ACC112 (cell line): ENCODE data around the gene TMTC2.

ENCODE experiments used
- H2AFZ ChIP-seq: fragments of 200-600 bp; sonication (generic); one replicate; pipeline ENCODE4 v1.6.0; 2017; ENCODE audit warnings: antibody characterized with exemption, low read length; ENCODE audit not compliant: unreplicated experiment
- H3K27ac ChIP-seq: fragments of 200-600 bp; sonication (generic); 2 replicates; pipeline ENCODE4 v1.5.1; 2014; ENCODE audit warnings: low read depth, mild to moderate bottlenecking, antibody characterized with exemption, low read length, moderate library complexity
- H3K27me3 ChIP-seq: fragments of 200-600 bp; sonication (generic); 2 replicates; pipeline ENCODE4 v1.6.1; 2014; ENCODE audit warnings: mild to moderate bottlenecking, antibody characterized with exemption, low read length, moderate library complexity, mixed read lengths; ENCODE audit not compliant: insufficient read depth
- H3K36me3 ChIP-seq: fragments of 200-600 bp; sonication (generic); 2 replicates; pipeline ENCODE4 v1.6.1; 2016; ENCODE audit warnings: mild to moderate bottlenecking, antibody characterized with exemption, low read length, moderate library complexity, mixed read lengths; ENCODE audit not compliant: insufficient read depth
- H3K4me1 ChIP-seq: fragments of 200-600 bp; sonication (generic); one replicate; pipeline ENCODE4 v1.6.1; 2016; ENCODE audit warnings: low read length, mixed read lengths; ENCODE audit not compliant: insufficient read depth, unreplicated experiment, control insufficient read depth
- H3K4me3 ChIP-seq: fragments of 200-600 bp; sonication (generic); 2 replicates; pipeline ENCODE4 v1.5.1; 2014; ENCODE audit warnings: mild to moderate bottlenecking, low read depth, low read length
- H3K79me2 ChIP-seq: fragments of 200-600 bp; sonication (generic); one replicate; pipeline ENCODE4 v1.6.0; 2016; ENCODE audit warnings: low read length; ENCODE audit not compliant: control insufficient read depth, unreplicated experiment, insufficient read depth

The TMTC2 gene

GRCh38 chr12:82923935-82924334 lies 237.2 kb downstream of the TMTC2 start:
- no peak overlapping the region for H3K4me3 ChIP-seq
- H3K27me3 ChIP-seq, result no peaks in the 10 kb centered on the region
- no peaks in the 10 kb centered on the region for H3K4me1 ChIP-seq
- no peaks in the 10 kb centered on the region for H3K36me3 ChIP-seq
- H3K79me2 ChIP-seq, result no peaks in the 10 kb centered on the region
- no peak overlapping the region for H3K27ac ChIP-seq
- H2AFZ ChIP-seq, result no peak overlapping the region

GRCh38 chr12:82926630-82927029 lies 239.9 kb downstream of the TMTC2 start:
- H3K79me2 ChIP-seq, result no peaks in the 10 kb centered on the region
- no peaks in the 10 kb centered on the region for H3K27me3 ChIP-seq
- no peaks in the 10 kb centered on the region for H3K36me3 ChIP-seq
- H2AFZ ChIP-seq, result no peak overlapping the region
- H3K4me1 ChIP-seq, result no peaks in the 10 kb centered on the region
- H3K4me3 ChIP-seq, result no peak overlapping the region
- no peak overlapping the region for H3K27ac ChIP-seq

- Histone ChIP-seq H3K79me2 (no peaks in the 10 kb centered on the region), H3K27ac (no peak overlapping the region), H3K36me3 (no peaks in the 10 kb centered on the region)
Measured at GRCh38 chr12:82930301-82930700, 243.6 kb downstream of the TMTC2 start.

GRCh38 chr12:82931349-82932116 lies 244.8 kb downstream of the TMTC2 start:
- H3K4me3 ChIP-seq, result no peak overlapping the region
- no peaks in the 10 kb centered on the region for H3K36me3 ChIP-seq
- H3K27me3 ChIP-seq, result no peaks in the 10 kb centered on the region
- no peak overlapping the region for H3K27ac ChIP-seq
- H2AFZ ChIP-seq, result no peak overlapping the region
- no peaks in the 10 kb centered on the region for H3K4me1 ChIP-seq
- no peaks in the 10 kb centered on the region for H3K79me2 ChIP-seq

More at GRCh38 chr12:82930301-82930700, 243.6 kb downstream of the TMTC2 start:
- Histone ChIP-seq H2AFZ (no peak overlapping the region), H3K4me1 (no peaks in the 10 kb centered on the region), H3K27me3 (no peaks in the 10 kb centered on the region), H3K4me3 (no peak overlapping the region)

- Histone ChIP-seq H3K4me3 (no peak overlapping the region), H3K27ac (no peak overlapping the region), H3K36me3 (no peaks in the 10 kb centered on the region), H2AFZ (no peak overlapping the region), H3K4me1 (no peaks in the 10 kb centered on the region), H3K27me3 (no peaks in the 10 kb centered on the region), H3K79me2 (no peaks in the 10 kb centered on the region)
Measured at GRCh38 chr12:82937151-82937550, 250.4 kb downstream of the TMTC2 start.

- Histone ChIP-seq H3K4me1 (no peaks in the 10 kb centered on the region), H3K79me2 (no peaks in the 10 kb centered on the region), H3K27me3 (no peaks in the 10 kb centered on the region), H3K36me3 (no peaks in the 10 kb centered on the region), H3K27ac (no peak overlapping the region), H2AFZ (no peak overlapping the region), H3K4me3 (no peak overlapping the region)
Measured at GRCh38 chr12:82942521-82942920, 255.8 kb downstream of the TMTC2 start.

GRCh38 chr12:82942991-82943401 lies 256.3 kb downstream of the TMTC2 start:
- H3K36me3 ChIP-seq, result no peaks in the 10 kb centered on the region
- H3K79me2 ChIP-seq, result no peaks in the 10 kb centered on the region
- H3K4me3 ChIP-seq, result no peak overlapping the region
- H3K27me3 ChIP-seq, result no peaks in the 10 kb centered on the region
- H2AFZ ChIP-seq, result no peak overlapping the region
- H3K4me1 ChIP-seq, result no peaks in the 10 kb centered on the region
- H3K27ac ChIP-seq, result no peak overlapping the region

GRCh38 chr12:82948491-82948890 lies 261.8 kb downstream of the TMTC2 start:
- no peak overlapping the region for H3K27ac ChIP-seq
- no peaks in the 10 kb centered on the region for H3K79me2 ChIP-seq
- H3K36me3 ChIP-seq, result no peaks in the 10 kb centered on the region
- no peaks in the 10 kb centered on the region for H3K4me1 ChIP-seq
- H3K27me3 ChIP-seq, result no peaks in the 10 kb centered on the region
- H3K4me3 ChIP-seq, result no peak overlapping the region
- no peak overlapping the region for H2AFZ ChIP-seq

GRCh38 chr12:82950356-82950755 lies 263.6 kb downstream of the TMTC2 start:
- no peaks in the 10 kb centered on the region for H3K36me3 ChIP-seq
- no peak overlapping the region for H2AFZ ChIP-seq
- no peak overlapping the region for H3K27ac ChIP-seq
- H3K4me1 ChIP-seq, result no peaks in the 10 kb centered on the region
- H3K27me3 ChIP-seq, result no peaks in the 10 kb centered on the region
- H3K4me3 ChIP-seq, result no peak overlapping the region
- no peaks in the 10 kb centered on the region for H3K79me2 ChIP-seq

GRCh38 chr12:82952946-82953345 lies 266.2 kb downstream of the TMTC2 start:
- Histone ChIP-seq H3K27ac (no peak overlapping the region), H3K79me2 (no peaks in the 10 kb centered on the region)

GRCh38 chr12:82953397-82953796 lies 266.7 kb downstream of the TMTC2 start:
- H3K36me3 ChIP-seq, result no peaks in the 10 kb centered on the region
- H2AFZ ChIP-seq, result no peak overlapping the region
- H3K4me1 ChIP-seq, result no peaks in the 10 kb centered on the region
- H3K79me2 ChIP-seq, result no peaks in the 10 kb centered on the region
- no peaks in the 10 kb centered on the region for H3K27me3 ChIP-seq
- H3K27ac ChIP-seq, result no peak overlapping the region
- no peak overlapping the region for H3K4me3 ChIP-seq

More at GRCh38 chr12:82952946-82953345, 266.2 kb downstream of the TMTC2 start:
- Histone ChIP-seq H2AFZ (no peak overlapping the region), H3K4me1 (no peaks in the 10 kb centered on the region), H3K27me3 (no peaks in the 10 kb centered on the region), H3K4me3 (no peak overlapping the region), H3K36me3 (no peaks in the 10 kb centered on the region)
